ENCODE measurements around the gene USP21. TPM values are rescaled to one million over a fixed set of nuclear protein-coding genes. Genes with fewer than 3 reads are reported as not detected.

The USP21 gene
- total and polyA plus RNA-seq, 9 of the 15 experiments (the other 6 are each of a cell fraction or from before 2014, with no cell fraction given), result 4.9 to 52.4 (median 21.6) TPM

- no peak overlapping the region for H2AFZ ChIP-seq (ENCODE audit: low read depth, low read length)
- peaks cover 2% of the 10 kb centered on the region; the same call in 1 of the 3 replicates for H3K36me3 ChIP-seq (ENCODE audit: control insufficient read depth, insufficient read depth, low read length)
- no peak overlapping the region for H3K4me3 ChIP-seq
- H3K9me1 ChIP-seq (ENCODE audit: control insufficient read depth, insufficient read depth, low read length), result no peaks in the 10 kb centered on the region
- intact Hi-C loops (cut with micrococcal nuclease) (loop anchor here (2.0 to 10.0 kb wide), 4 partner anchors 42 to 414 kb away; no protein-coding TSS in a partner anchor), in situ Hi-C loops (cut with MboI) (no loop called here)
- H3K9ac ChIP-seq (ENCODE audit: insufficient read depth in 1 of 2, low read depth in 2 of 2, low read length in 2 of 2), result no peak overlapping the region
- BruUV-seq (replicated peaks), result no TSS peak
- H4K20me1 ChIP-seq (replicated peaks; ENCODE audit: control insufficient read depth, insufficient read depth, low read length), result no peaks in the 10 kb centered on the region
- CTCF ChIA-PET (ENCODE audit: low intra/inter-chr PET ratio), result interaction anchor here (0.5 to 2.2 kb wide), 2 partner anchors 66 to 195 kb away, joined by 3 to 15 read pairs; no protein-coding TSS in a partner anchor
- no peaks in the 10 kb centered on the region for H3K9me3 ChIP-seq (replicated peaks; ENCODE audit: control insufficient read depth, insufficient read depth, low read depth, low read length)
- H3K4me2 ChIP-seq (ENCODE audit: insufficient read depth, low read length), result no peak overlapping the region
- peaks cover 17% of the 10 kb centered on the region for H3K79me2 ChIP-seq (ENCODE audit: control insufficient read depth, insufficient read depth, low read length)
- no peaks in the 10 kb centered on the region for H3K27me3 ChIP-seq (ENCODE audit: control insufficient read depth in 2 of 2, insufficient read depth in 2 of 2, low read length in 2 of 2)
- DNase-seq (ENCODE audit: extremely low read depth in 1 of 4, low spot score in 3 of 4), result no peak
- peaks cover 0 to 8% of the 10 kb centered on the region in 2 experiments; a peak in 3 of 5 replicates for H3K4me1 ChIP-seq (replicated peaks in 1 of 2; ENCODE audit: control insufficient read depth in 2 of 2, insufficient read depth in 2 of 2, low read length in 2 of 2)
- POLR2A ChIA-PET, result interaction anchor here (0.6 to 1.7 kb wide), 5 partner anchors 11 to 178 kb away, joined by 3 to 8 read pairs (median 3); partner anchors contain the start of genes UFC1 and USF1
- FAIRE-seq, result no peak
- H3K27ac ChIP-seq (ENCODE audit: extremely low read depth, low read depth, low read length), result no peak overlapping the region
- WGBS (ENCODE audit: insufficient coverage, low coverage, missing lambda C conversion rate), result 75% methylated on average over 1 of the region's 1 CpG
- no peak for ATAC-seq
- TF ChIP-seq ARHGAP35 (IDR thresholded peaks at IDR 0.05; ENCODE audit: partially characterized antibody), result no peak
- no peak for TF ChIP-seq MCM2 (IDR thresholded peaks at IDR 0.05; ENCODE audit: low read depth)
- no peak for TF ChIP-seq ELF2 (CRISPR knock-in tag; IDR thresholded peaks at IDR 0.05)
- TF ChIP-seq YY1 (IDR thresholded peaks at IDR 0.05; ENCODE audit: borderline replicate concordance in 1 of 3, control insufficient read depth in 1 of 3, extremely low read depth in 1 of 3, insufficient read depth in 3 of 3, insufficient read length in 1 of 3, insufficient replicate concordance in 2 of 3, low read depth in 1 of 3, low read length in 2 of 3), result no peak
- TF ChIP-seq CTCF (IDR thresholded peaks at IDR 0.05 in 2 of 3, conservative IDR thresholded peaks at IDR 0.05 in 1 of 3; ENCODE audit: insufficient read depth in 2 of 3, low read depth in 1 of 3, low read length in 3 of 3), result no peak
- TF ChIP-seq NCOA4 (IDR thresholded peaks at IDR 0.05; ENCODE audit: partially characterized antibody), result no peak
- TF ChIP-seq TBP (optimal IDR thresholded peaks at IDR 0.05; ENCODE audit: low read depth, low read length), result no peak
- TF ChIP-seq ZNF785 (CRISPR knock-in tag; IDR thresholded peaks at IDR 0.05), result no peak
- TF ChIP-seq RBM25 (IDR thresholded peaks at IDR 0.05; ENCODE audit: low read depth, low read length, severe bottlenecking), result no peak
- TF ChIP-seq TCF7L2 (IDR thresholded peaks at IDR 0.05; ENCODE audit: low read depth, low read length), result no peak
- no peak for TF ChIP-seq MXD1 (CRISPR knock-in tag; IDR thresholded peaks at IDR 0.05; ENCODE audit: borderline replicate concordance, poor library complexity, severe bottlenecking)
- no peak for TF ChIP-seq CBFA2T2 (conservative IDR thresholded peaks at IDR 0.05)
- no peak for TF ChIP-seq MIER1 (IDR thresholded peaks at IDR 0.05; ENCODE audit: low read depth)
- no peak for TF ChIP-seq PCBP2 (IDR thresholded peaks at IDR 0.05; ENCODE audit: low read depth, low read length, poor library complexity, severe bottlenecking)
- TF ChIP-seq RBBP5 (IDR thresholded peaks at IDR 0.05; ENCODE audit: borderline replicate concordance, insufficient read depth, low read length, poor library complexity, severe bottlenecking), result no peak
- no peak for TF ChIP-seq NELFE (IDR thresholded peaks at IDR 0.05; ENCODE audit: insufficient read depth, insufficient read length)
- no peak for TF ChIP-seq ZNF263 (CRISPR knock-in tag; IDR thresholded peaks at IDR 0.05; ENCODE audit: borderline replicate concordance)
- no peak for TF ChIP-seq POLR2AphosphoS5 (IDR thresholded peaks at IDR 0.05; ENCODE audit: control insufficient read depth, insufficient read depth, low read depth, low read length)
Measured at GRCh38 chr1:161138431-161138830, 20.9 kb upstream of the USP21 start.
